A172 (cell line): ENCODE measurements around the gene NOD1. TPM values are rescaled to one million over a fixed set of nuclear protein-coding genes. Genes with fewer than 3 reads are reported as not detected.

Experiments used
- DNase-seq: peaks from one replicate; pipeline ENCODE4 v3.0.0-alpha.2; 2015; ENCODE audit warnings: low spot score
- total RNA-seq: library from RNA; depleted of rRNA; stranded (reverse); fragments of >200 nt; shearing (Covaris generic); gene quantifications from 2 replicates; pipeline ENCODE4 v1.2.3, GENCODE V29; 2014

The NOD1 gene
- total RNA-seq, 1 experiment from 2014 or later = 5.2 TPM

DNA sequence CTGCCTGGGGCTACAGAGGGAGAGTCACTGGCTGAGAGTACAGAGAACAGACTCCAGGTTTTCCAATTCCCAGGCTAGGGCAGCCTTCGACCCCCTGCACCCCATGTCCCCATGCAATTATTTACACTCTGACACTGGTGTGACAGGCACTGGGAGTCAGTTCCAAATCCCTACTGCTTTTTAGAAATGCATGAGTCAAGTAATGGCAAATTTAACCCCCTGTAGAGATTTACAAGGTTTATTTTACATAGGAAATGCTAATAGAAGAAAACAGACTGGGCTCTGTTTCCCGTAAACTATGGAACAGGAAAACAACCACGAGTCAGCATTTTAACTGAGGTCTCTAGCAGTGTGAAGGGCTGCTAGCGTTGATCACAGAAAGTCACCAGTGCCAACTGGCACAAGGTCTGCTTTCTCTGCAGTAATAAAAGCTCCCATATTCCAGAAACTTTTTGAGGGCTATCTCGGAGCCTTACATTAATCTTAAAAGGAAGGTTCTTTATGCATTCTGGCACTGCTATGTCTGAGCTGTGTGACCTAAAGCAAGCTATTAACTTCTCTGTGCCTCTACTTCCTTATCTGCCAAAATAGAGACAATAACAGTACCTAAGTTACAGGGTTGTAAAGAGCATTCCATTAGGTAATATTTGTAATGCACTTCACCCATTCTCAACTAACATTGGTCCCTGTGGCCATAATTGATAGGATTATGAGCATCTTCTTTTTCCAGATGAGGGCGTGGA, 28.2 kb downstream of the NOD1 start:
- no peak for DNase-seq

DNA sequence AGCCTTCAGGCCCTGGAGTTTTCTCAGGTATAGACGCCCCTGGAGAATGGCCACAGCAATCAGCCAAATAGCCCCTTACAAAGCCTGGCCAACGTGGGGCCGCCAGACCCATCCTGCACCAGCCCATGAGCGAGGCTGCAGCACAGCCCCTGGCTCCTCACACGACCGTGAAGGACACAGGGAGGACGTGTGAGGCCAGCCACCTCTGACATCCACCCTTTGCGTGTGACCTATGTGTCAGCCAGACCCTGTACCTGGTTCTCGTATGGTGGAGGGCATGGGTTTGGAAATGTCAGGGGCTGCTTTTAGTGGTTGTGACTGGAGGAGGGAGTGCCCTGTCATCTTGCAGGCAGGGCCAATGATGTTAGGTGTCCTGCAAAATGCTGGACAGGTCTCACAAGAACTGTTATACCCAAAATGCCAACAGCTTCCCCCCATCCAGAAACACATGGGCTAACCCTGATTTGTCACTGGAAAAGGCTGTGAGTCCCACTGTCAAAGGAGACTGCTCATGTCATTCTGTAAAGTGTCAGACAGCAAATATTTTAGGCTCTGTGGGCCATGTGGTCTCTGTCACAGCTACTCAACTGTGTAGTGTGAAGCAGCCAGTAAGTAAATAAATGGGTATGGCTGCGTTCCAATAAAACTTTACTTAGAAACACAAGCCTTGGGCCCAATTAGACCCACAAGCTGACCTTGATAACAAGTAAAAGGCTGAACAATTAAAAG, 30.0 kb downstream of the NOD1 start:
- no peak for DNase-seq

DNA sequence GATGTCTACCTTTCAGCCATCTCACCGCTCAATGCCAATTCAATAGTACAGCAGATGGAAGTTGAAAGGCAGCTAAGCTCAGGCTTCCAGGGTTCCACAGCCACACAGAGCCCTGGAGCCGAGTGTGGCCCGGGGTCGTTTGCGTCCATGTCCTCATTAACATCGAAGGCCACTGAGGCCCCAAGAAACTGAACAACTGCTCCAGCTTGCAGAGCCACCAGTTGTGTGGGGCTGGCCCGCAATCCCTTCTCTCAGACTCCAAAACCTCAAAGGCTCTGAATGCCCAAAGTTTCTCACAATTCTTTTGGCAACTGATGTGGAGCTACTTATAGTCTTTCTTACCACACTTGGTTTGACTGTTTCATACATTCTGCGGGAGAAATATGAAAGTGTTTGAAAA, 31.1 kb downstream of the NOD1 start:
- no peak for DNase-seq

GRCh38 chr7:30446266-30446665, 32.3 kb downstream of the NOD1 start:
- DNase-seq = no peak

DNA sequence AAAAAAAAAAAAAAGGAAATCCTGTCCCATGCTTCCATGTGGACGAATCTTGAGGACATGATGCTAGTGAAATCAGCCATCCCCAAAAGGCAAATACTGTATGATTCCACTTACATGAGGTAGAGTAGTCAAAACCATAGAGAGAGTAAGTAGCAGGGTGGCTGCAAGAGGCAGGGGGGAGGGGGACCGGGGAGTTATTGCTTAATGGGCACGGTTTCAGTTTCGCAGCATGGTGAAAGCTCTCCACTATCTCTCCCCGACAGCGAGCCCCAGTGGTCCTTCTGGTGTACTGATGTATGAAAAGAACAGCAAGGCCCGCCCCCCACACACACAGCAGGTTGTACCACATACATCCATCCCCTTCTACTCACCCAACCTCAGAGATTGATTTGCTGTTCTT, 32.8 kb downstream of the NOD1 start:
- DNase-seq = no peak

GRCh38 chr7:30437823-30438574, 40.6 kb downstream of the NOD1 start:
- no peak for DNase-seq

DNA sequence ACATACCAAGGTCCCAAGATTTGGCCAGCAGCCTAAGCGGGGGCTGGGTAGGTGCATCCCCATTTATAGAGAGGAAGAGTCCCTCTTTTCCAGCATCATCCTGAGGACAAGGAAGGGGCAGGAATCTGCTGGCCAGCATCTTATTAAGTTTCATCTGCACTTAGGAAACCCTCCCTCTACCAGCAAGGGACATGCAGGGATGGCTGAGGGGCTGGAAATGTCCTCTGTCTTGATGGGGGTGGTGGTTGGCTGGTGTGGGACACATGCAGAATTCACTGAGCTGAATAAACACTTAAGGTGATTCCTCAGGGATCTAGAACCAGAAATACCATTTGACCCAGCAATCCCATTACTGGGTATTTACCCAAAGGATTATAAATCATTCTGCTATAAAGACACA, 42.1 kb downstream of the NOD1 start:
- no peak for DNase-seq

- DNase-seq = no peak
These were observed 42.5 kb downstream of the NOD1 start for GRCh38 chr7:30436046-30436445.

GRCh38 chr7:30434140-30434799, 44.3 kb downstream of the NOD1 start:
- DNase-seq = no peak

DNA sequence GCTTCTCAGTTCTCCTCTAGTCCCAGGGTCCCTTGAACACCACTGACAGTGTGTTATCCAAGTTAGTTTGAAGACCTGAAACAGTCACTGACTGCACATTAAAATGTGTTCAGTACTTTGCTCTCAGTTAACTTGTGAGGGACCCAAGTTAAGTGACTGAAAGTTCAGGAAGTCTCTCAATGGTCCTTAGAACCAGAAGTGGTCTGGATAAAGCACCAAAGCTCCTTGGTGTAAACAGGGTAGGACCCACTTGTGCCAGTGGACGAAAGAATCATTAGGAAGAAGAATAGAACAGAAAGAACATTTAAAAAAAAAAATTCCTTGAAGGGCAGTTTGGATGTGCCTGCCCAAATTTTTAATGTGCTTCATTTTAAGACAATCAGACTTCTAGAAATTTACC, 45.1 kb downstream of the NOD1 start:
- no peak for DNase-seq

- no peak for DNase-seq
These were observed 45.5 kb downstream of the NOD1 start for GRCh38 chr7:30433082-30433481.

GRCh38 chr7:30430777-30431176, 47.8 kb downstream of the NOD1 start:
- DNase-seq = no peak

DNA sequence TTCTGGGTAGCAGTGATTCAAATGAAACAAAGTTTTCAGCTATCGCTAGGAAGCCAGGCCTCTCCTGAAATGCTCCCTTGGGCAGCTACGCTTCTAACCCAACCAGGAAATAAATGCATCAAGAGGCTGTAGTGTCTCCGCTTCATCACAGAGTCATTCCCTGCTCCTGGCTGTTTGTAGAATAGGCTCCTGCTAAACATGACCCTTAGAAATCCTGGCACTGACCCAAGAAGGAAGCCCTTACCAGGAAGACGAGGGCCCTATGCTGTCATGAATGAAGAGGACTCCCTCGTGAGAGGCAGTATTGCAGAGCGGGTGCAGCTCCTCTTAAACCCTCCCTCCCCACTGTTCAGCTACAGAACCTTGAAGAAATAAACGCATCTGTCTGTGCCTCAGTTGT, 48.3 kb downstream of the NOD1 start:
- no peak for DNase-seq

- DNase-seq = no peak
These were observed 49.4 kb downstream of the NOD1 start for GRCh38 chr7:30429156-30429530.

DNA sequence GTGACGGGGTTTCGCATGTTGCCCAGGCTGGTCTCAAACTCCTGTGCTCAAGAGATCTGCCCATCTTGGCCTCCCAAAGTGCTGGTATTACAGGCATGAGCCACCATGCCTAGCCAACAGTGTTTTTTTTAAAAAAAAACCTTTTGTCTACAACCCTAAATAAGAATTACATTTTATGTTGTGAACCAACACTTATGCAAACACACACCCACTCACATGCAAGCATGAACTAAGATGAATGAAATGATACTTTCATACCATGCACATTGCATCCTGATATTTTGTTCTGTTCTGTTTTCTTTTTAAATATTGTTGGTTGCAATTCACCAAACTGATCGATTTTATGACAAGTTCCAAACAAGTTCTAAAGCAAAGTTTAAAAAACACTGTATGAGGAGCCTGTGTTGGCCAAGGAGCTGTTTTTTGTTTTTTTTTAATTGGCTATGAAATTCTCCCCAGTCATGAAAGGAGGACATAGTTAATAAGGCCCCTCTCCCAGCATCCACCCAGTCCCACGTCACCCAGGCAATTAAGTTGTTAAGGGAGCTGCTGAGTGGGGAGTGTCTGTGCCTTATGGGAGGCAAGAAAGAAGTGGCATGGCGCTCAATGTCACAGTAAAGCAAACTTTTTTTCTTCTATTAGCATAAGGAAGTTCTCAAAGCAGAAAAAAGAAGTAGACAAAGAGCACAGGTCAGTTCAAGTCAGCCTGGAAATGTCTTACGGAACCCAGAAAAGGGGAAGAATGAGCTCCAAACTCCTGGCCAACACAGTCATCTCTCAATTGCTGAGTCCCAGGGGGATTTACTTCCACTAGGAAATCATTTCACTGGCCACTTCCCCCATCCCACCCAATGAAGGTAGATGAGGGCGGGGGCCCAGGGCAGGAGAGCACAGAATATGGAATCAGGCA, 50.1 kb downstream of the NOD1 start:
- no peak for DNase-seq

DNA sequence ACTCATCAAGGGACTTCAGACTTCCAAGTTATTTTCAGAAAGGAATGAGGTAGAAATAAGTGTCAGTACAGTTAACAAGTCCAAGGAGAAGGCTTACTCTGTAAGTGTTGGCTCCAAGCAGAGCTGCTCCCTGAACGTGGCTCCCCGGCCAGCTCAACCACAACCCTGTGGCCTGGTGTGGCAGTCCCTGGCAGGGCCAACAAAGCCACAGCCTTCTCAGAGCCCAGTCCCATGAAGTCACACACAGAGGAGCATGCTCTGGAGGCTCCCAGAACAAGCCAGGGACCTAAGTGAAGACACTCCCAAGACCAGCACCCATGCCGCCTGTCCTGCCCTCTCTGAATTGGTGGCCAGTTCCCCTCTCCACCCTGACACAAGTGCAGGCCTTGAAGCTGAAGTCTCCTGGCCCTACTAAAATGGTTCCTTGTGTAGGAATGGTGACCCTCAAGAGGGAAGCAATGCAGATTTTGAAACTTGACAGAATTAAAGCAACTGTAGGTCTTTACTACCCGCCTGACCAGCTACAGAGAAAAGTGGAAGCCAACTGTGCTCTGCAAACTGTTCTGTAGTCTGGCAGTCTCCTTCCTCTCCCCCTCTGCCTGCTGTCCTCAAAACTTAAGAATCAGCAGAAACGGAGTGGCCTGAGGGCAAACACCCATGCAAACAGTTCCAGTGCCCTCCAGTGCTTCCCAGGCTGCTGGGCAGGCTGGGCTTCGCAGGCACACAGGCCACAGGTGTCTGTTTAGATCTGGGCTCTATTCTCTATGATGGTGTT, 51.1 kb downstream of the NOD1 start:
- no peak for DNase-seq

DNA sequence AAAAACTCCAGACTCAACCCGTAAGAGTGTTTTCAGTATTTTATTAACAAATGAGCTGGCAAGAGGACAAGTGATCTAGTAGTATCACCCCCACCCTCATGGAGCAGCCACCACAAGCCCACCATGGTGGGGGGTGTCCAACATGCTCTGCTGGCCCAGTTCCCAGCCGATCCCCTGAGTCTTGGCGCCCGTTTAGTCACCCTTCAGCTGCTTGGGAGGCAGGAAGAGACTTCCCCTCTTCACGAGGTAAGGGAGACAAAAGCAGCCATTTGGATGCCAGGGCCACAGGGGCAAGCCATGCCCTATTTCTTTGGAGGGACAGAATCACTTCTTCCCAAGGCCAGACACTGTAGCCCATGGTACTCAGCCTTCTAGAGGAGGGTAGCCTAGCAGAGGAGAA, 54.1 kb downstream of the NOD1 start:
- no peak for DNase-seq

DNA sequence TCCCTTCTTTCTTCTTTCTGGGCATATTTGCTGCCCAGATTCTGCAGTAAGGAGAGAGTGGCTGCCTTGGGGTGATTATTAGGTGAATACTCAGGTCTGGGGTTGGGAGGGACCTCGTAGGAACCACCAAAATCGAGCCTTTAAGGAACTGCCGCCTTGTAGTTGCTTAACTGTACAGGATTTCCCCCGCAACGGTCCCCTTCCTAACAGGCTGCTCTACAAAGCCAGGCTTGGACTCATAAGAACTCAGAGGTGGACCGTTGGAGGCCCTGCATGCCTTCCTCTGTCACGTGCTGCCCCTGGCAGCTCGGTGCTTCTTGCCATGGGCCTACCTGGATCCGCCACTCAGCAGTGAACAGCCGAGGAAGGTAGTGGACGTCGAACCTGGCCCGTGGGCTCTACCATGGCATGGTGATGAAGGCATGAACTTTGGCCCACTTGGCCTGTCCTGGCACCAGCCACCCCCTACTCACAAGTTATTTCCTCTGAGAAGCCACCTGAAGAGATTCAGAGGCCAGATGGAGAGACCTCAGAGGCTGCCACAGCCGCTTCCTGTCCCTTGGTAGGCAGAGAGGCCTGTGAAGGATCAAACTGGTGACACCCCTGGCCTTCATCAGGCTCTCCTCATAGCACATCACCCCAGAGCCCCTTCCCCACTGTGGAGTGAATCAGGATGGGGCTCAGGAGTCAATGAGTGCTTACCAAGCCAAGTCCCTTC, 54.6 kb downstream of the NOD1 start:
- DNase-seq = no peak

DNA sequence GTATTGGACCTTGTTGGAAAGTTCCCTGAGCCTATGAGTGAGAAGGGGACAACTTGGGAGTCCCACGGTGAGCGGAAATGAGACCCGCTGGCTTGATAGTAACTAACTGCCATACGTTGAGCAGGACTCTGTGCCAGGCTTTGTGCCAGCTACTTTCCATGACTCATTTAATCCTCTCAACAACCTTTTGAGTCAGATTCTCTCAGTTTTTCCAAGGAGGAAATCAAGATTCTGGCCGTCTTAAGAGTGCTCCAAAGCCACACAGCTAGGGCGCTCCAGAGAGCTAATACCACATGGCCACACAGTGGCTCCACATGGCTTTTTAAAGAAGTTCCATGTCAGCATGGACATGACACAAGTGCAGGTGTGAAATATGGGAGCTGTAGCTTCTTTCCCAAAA, 55.7 kb downstream of the NOD1 start:
- peak; percentile 19 for DNase-seq
